HG03095 (cell line): Measurements from ENCODE around the gene ABLIM3.

Source experiments
- ATAC-seq: cut with Tn5 transposase; IDR thresholded peaks from one replicate; pipeline ENCODE4 v1.9.1; 2021; ENCODE audit warnings: moderate library complexity; ENCODE audit not compliant: unreplicated experiment

ABLIM3 gene

DNA sequence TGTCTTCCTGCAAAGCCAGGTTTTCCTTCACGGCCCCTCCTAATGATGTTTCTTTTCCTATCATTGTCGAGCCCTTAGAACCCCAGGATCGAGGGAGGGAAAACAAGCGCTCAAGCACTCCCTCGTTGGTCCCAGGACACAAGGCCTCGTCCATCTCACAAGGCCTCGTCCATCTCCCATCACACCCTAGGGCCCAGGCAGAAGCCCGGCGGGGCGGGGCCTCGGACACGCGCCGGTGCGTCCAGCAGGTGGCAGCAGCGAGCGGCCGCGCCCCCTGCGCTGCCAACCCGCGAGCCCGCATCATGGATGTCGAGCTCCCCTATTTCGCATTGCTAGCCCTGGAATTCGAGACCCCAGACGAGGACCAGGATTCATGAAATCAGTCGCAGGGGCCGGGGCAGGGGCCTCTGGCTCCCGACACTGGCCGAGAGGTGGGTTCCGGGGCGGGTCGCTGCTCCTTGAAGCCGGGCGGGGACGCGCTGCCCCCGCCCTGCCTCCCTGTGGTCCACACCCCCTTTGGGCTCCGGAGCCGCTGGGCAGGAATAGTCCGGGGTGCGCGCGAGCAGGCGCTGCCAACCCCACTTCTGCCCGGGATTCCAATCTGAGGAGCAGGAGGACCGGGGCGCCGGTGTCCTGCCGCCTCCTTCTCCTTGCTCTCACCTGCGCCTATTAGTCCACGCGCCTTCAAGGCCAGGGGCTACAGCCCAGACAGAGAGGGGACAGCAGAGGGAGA is at the start of gene ABLIM3:
Gene ABLIM3 (plus strand): TSS at position 270 of the 733 bp plus-strand sequence. CDS start 603 bp downstream, outside the sequence.
- peak; percentile 83 for ATAC-seq

DNA sequence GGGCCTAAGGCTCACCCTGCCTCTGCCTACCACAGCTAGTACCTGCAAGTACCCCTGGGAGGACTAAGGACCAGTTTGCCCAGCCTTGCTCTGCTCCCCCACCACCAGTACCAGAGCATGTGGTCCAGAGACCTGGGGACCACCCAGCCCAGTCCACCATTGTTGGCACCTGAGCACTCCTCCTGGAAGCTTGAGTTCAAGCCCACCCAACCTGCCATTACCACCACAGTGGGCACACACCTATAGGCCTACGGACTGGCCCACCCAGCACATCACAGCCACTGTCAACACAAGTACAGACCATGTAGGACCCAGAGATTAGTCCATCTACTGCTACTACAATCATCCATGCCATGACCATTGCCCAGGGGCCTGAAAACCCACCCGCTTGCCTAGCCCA is 47.7 kb upstream of the ABLIM3 start:
- ATAC-seq, result no peak

- ATAC-seq, result no peak
Observed at GRCh38 chr5:149094996-149095395, 46.3 kb upstream of the ABLIM3 start.

GRCh38 chr5:149099920-149100319 is 41.4 kb upstream of the ABLIM3 start:
- ATAC-seq, result no peak

DNA sequence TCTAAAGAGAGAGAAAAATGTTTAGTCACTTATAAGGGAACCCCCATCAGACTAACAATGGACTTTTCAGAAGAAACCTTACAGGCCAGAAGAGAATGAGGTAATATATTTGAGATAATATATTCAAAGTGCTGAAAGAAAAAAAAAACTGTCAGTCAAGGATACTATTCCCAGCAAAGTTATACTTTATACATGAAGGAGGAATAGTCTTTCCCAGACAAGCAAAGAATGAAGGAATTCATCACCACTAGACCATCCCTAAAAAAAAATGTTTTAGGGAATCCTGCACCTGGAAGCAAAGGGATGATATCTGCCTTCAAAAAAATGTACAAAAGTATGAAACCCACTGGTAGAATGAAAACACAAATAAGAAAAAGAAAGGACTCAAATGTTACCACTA is 41.0 kb upstream of the ABLIM3 start:
- ATAC-seq, result no peak

GRCh38 chr5:149108651-149109280 is 32.5 kb upstream of the ABLIM3 start:
- ATAC-seq, result no peak

- ATAC-seq, result no peak
Observed at GRCh38 chr5:149110406-149110805, 30.9 kb upstream of the ABLIM3 start.

- no peak for ATAC-seq
Observed at GRCh38 chr5:149113669-149114068, 27.6 kb upstream of the ABLIM3 start.

GRCh38 chr5:149114403-149115312 is 26.6 kb upstream of the ABLIM3 start:
- peak; percentile 75 for ATAC-seq

DNA sequence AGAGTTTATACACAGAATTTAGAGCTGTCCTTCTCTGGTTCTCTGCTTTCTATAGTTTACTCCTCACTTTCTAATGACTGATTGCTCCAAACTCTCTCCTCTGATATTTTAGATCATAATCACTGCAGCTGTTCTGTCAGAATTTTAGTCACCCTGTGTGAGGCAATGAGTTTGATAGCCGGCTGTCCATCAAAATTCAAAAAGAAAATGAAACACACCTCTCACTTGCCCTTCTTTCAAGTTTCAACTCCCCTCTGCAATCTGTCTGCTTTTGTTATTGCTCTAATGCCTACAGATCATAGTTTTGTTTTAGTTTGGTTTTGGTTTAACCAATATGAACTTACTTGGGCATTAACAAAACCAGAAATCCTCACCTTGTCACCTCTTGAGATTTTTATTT is 23.3 kb upstream of the ABLIM3 start:
- ATAC-seq, result no peak

- no peak for ATAC-seq
Observed at GRCh38 chr5:149118463-149118862, 22.8 kb upstream of the ABLIM3 start.

DNA sequence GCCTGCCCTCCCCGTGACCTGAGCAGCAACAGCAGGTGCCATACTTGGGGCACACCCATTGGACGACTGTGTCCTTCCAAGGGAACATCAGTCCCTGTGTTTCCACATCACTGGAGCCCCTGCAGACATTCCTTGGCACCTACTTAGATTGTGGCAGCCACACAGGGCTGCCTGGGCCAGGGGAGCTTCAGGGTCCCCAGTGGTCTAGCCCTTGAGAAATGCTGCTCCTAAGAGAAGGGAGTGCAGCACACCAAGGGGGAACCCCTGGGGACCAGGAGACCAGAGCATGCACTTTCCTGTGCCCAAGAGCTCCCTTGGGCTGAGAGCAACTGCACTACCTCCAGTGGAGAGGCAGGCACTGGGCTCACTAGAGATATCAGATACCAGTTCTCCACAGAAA is 20.1 kb upstream of the ABLIM3 start:
- no peak for ATAC-seq

DNA sequence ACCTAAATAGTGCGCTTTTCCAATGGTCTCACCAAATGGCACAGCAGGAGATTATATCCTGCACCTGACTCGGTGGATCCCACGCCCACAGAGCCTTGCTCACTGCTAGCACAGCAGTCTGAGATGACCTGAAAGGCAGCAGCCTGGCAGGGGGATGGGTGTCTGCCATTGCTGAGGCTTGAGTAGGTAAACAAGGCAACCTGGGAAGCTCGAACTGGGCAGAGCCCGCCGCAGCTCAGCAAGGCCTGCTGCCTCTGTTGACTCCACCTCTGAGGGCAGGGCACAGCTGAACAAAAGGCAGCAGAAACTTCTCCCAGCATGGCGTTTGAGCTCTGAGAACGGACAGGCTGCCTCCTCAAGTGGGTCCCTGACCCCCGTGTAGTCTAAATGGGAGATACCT is 18.1 kb upstream of the ABLIM3 start:
- no peak for ATAC-seq

DNA sequence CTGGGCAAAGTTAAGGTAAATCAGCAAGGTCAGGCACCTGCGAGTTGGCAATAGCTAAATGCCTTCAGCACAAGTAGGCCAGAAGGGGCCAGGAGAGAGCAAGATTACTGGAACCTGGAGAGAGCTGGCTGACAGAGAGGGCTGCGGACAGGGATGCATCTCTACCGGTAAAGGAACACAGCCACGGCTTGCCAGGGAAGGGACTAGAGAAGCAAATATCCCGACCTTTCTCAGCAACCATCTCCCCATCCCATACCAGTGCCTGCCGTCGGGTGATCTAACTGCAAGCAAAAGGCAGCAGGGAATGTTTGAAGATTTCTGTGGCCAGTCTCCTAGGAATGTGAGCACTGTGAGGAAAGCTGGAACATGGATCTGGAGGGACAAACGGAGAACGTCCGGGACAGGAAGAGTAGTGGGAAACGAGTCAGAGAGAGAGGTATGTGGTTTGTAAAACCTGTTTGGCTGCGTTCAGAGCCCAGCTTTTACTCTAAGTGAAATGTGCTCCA is 15.9 kb upstream of the ABLIM3 start:
- ATAC-seq, result no peak

DNA sequence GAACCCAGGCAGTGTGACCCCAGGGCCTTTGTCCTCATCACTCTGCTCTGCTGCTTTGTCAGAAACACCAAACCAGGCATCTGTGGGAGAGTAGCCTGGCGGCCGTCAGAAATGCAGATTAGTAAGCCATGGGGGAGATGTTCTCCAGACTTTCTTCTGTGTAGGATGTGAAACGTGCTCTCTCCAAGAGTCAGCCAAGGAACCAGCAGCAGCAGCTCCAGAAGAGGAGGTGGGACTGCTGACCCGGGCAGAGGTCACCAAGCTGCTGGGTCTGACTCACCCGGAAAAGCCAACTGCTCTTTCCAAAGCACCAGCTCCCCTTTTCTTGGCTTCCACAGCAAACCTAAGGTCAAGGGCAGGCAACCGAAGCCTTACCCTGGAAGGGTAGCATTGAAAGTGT is 14.4 kb upstream of the ABLIM3 start:
- ATAC-seq, result no peak

GRCh38 chr5:149127394-149127955 is 13.8 kb upstream of the ABLIM3 start:
- ATAC-seq, result no peak

GRCh38 chr5:149128023-149128875 is 13.0 kb upstream of the ABLIM3 start:
- no peak for ATAC-seq

GRCh38 chr5:149129181-149129580 is 12.1 kb upstream of the ABLIM3 start:
- no peak for ATAC-seq

DNA sequence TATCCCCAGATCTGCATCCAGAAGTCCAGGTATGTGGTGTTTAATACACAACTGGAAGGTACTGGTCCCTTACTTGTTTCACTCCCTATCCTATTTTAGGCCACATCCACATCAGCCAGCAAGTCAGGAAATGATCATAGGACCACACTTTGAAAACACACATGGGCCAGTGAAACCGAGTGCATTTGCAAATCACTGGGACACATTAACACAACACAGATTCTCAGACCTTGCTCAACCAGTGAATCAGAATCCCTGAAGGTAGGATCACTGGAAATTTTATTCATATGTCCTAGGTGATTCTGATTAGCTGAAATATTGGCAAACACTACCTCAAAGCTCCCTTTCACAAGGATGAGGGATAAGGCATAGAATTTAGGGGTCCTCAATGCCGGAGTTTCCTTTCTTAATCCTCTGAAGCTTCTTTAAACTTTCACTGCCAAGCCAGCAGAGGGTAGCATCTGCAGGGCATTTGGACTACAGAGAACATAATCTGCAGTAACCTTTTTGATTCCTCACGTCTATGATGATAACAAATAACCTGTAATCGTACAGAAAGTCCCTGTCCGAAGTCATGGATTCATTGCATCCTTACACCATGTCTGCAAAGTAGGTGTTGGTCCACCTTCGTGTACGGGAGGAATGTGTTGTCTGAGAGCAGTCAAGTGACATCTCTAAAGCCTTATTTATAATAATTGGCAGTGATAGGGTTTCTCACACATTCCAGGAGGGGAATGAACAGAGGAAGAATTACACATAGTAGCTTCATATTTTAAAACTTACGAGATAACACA is 11.0 kb upstream of the ABLIM3 start:
- no peak for ATAC-seq
